Measurements from ENCODE around the gene DNAL4. TPM values are rescaled to one million over a fixed set of nuclear protein-coding genes. Genes with fewer than 3 reads are reported as not detected.
A peak's percentile ranks its signal among the peaks of the same experiment; 100 is the strongest.

DNAL4 gene
- total RNA-seq, 6 experiments from 2014 or later = 8.6 to 11.5 (median 9.8) TPM

- no peak for DNase-seq
- no peaks in the 10 kb centered on the region for H3K9me3 Mint-ChIP-seq
- no peak for TF ChIP-seq CTCF (IDR thresholded peaks at IDR 0.05)
- no peak overlapping the region for H3K4me3 Mint-ChIP-seq
- H3K36me3 Mint-ChIP-seq (ENCODE audit: low read depth) = no peaks in the 10 kb centered on the region
- peaks cover 1% of the 10 kb centered on the region for H3K27me3 Mint-ChIP-seq (ENCODE audit: insufficient read depth)
- peaks cover 40% of the 10 kb centered on the region for H3K4me1 Mint-ChIP-seq (ENCODE audit: low read depth)
- H3K27ac Mint-ChIP-seq = no peak overlapping the region
These were observed 35.5 kb downstream of the DNAL4 start for GRCh38 chr22:38758276-38758945.

GRCh38 chr22:38757464-38757757, 36.5 kb downstream of the DNAL4 start:
- Mint-ChIP-seq H3K36me3 (ENCODE audit: low read depth) (no peaks in the 10 kb centered on the region), H3K4me3 (no peak overlapping the region; the same call in 1 of the 2 replicates), H3K27ac (no peak overlapping the region), H3K9me3 (no peaks in the 10 kb centered on the region), H3K27me3 (ENCODE audit: insufficient read depth) (no peaks in the 10 kb centered on the region; the same call in 1 of the 2 replicates), H3K4me1 (ENCODE audit: low read depth) (peaks cover 41% of the 10 kb centered on the region)
- no peak for DNase-seq
- no peak for TF ChIP-seq CTCF (IDR thresholded peaks at IDR 0.05)

- H3K27ac Mint-ChIP-seq = peak overlapping the region; percentile 53; the same call in 1 of the 2 replicates
- no peak for TF ChIP-seq CTCF (IDR thresholded peaks at IDR 0.05)
- H3K36me3 Mint-ChIP-seq (ENCODE audit: low read depth) = no peaks in the 10 kb centered on the region
- H3K4me1 Mint-ChIP-seq (ENCODE audit: low read depth) = peaks cover 41% of the 10 kb centered on the region
- H3K4me3 Mint-ChIP-seq = peak overlapping the region; percentile 83
- H3K27me3 Mint-ChIP-seq (ENCODE audit: insufficient read depth) = no peaks in the 10 kb centered on the region; the same call in 1 of the 2 replicates
- H3K9me3 Mint-ChIP-seq = no peaks in the 10 kb centered on the region
- no peak for DNase-seq
These were observed 37.1 kb downstream of the DNAL4 start for GRCh38 chr22:38756711-38757463.

- Mint-ChIP-seq H3K36me3 (ENCODE audit: low read depth) (no peaks in the 10 kb centered on the region), H3K27me3 (ENCODE audit: insufficient read depth) (no peaks in the 10 kb centered on the region; the same call in 1 of the 2 replicates), H3K4me3 (peak within 1 kb of the TSS; percentile 97), H3K4me1 (ENCODE audit: low read depth) (peaks cover 41% of the 10 kb centered on the region), H3K27ac (peak within 1 kb of the TSS; percentile 97), H3K9me3 (no peaks in the 10 kb centered on the region)
- TF ChIP-seq CTCF (IDR thresholded peaks at IDR 0.05) = no peak
- DNase-seq = peak; percentile 79
These were observed 37.9 kb downstream of the DNAL4 start, which contains the start of gene SUN2 for GRCh38 chr22:38755911-38756532. Gene SUN2, minus strand, starts transcription at chr22:38755998. Its CDS starts 3,370 bp downstream, at chr22:38752628.

- Mint-ChIP-seq H3K4me1 (ENCODE audit: low read depth) (peaks cover 41% of the 10 kb centered on the region), H3K4me3 (peak overlapping the region; percentile 97), H3K36me3 (ENCODE audit: low read depth) (no peaks in the 10 kb centered on the region), H3K9me3 (no peaks in the 10 kb centered on the region), H3K27ac (peak overlapping the region; percentile 97), H3K27me3 (ENCODE audit: insufficient read depth) (no peaks in the 10 kb centered on the region; the same call in 1 of the 2 replicates)
- no peak for TF ChIP-seq CTCF (IDR thresholded peaks at IDR 0.05)
- DNase-seq = peak; percentile 75
These were observed 38.6 kb downstream of the DNAL4 start for GRCh38 chr22:38755155-38755910.

Measured in HFFc6 (cell line).